Measurements from ENCODE around the gene KLF13. TPM values are rescaled to one million over a fixed set of nuclear protein-coding genes. Genes with fewer than 3 reads are reported as not detected.

The KLF13 gene
- total RNA-seq, 1 donor from 2014 or later, result 65.7 TPM

- intact Hi-C loops (cut with DNase I), result loop anchor here (5.0 kb wide), 1 partner anchor 70 kb away; no protein-coding TSS in a partner anchor
- ATAC-seq (ENCODE audit: poor library complexity) (peak; percentile 6), DNase-seq (peak; percentile 52)
Measured at GRCh38 chr15:31367021-31367729, 40.5 kb downstream of the KLF13 start.

GRCh38 chr15:31367730-31368344 lies 41.2 kb downstream of the KLF13 start:
- intact Hi-C loops (cut with DNase I), result loop anchor here (5.0 kb wide), 1 partner anchor 69 kb away; no protein-coding TSS in a partner anchor
- DNase-seq, result peak; percentile 58

GRCh38 chr15:31369727-31370126 lies 43.1 kb downstream of the KLF13 start:
- intact Hi-C loops (cut with DNase I), result loop anchor here (5.0 kb wide), 1 partner anchor 68 kb away; no protein-coding TSS in a partner anchor
- DNase-seq (no peak), ATAC-seq (ENCODE audit: poor library complexity) (no peak)

More at GRCh38 chr15:31367730-31368344, 41.2 kb downstream of the KLF13 start:
- ATAC-seq (ENCODE audit: poor library complexity), result no peak

- DNase-seq, result no peak
- intact Hi-C loops (cut with DNase I), result no loop called here
- no peak for ATAC-seq (ENCODE audit: poor library complexity)
Measured at GRCh38 chr15:31371520-31372240, 45.0 kb downstream of the KLF13 start.

- peak; percentile 91 for DNase-seq
- ATAC-seq (ENCODE audit: poor library complexity), result peak; percentile 77
- intact Hi-C loops (cut with DNase I), result no loop called here
Measured at GRCh38 chr15:31372635-31373091, 46.0 kb downstream of the KLF13 start.

DNA sequence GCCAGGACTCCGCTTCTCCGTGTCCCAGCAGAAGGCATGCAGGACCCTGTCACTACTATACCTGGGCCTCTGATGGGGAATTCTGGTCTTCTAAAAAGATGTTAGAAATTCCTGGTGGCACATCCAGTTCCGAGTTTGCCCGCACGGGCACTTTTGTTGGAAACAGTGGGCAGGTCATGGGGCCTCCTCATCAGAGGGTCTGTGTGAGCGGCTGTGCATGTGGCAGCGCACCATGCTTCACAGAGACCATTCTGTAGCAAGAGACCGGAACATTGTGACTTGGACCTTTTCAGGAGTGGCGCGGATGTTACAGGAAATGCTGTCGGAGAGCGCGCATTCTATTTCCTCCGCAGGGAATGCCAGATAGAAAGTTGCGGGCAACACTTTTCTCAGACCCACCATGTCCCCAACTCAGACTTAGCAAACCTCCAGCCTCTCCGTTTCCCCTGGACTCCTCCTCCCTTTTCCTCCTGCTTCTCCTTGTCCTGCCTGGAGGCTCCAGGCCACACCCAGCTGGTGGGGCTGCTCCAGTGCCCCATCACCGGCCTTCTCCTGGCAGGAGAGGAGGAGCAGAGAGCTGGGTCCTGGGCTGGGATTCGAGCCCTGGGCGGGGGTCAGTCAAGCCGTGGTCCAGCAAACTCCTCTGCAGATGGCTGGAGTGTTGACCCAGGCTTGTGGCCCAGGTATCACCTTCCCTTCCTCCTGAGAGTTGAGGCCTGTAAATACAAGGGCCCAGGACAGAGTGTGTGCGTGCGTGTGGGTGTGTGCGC lies 46.6 kb downstream of the KLF13 start:
- ATAC-seq (ENCODE audit: poor library complexity) (no peak), DNase-seq (no peak)
- intact Hi-C loops (cut with DNase I), result no loop called here

- ATAC-seq (ENCODE audit: poor library complexity) (no peak), DNase-seq (no peak)
- intact Hi-C loops (cut with DNase I), result no loop called here
Measured at GRCh38 chr15:31373970-31374369, 47.3 kb downstream of the KLF13 start.

GRCh38 chr15:31374489-31374888 lies 47.9 kb downstream of the KLF13 start:
- DNase-seq, result no peak
- intact Hi-C loops (cut with DNase I), result no loop called here
- ATAC-seq (ENCODE audit: poor library complexity), result no peak

GRCh38 chr15:31374986-31375385 lies 48.4 kb downstream of the KLF13 start:
- ATAC-seq (ENCODE audit: poor library complexity), result no peak
- intact Hi-C loops (cut with DNase I), result no loop called here

DNA sequence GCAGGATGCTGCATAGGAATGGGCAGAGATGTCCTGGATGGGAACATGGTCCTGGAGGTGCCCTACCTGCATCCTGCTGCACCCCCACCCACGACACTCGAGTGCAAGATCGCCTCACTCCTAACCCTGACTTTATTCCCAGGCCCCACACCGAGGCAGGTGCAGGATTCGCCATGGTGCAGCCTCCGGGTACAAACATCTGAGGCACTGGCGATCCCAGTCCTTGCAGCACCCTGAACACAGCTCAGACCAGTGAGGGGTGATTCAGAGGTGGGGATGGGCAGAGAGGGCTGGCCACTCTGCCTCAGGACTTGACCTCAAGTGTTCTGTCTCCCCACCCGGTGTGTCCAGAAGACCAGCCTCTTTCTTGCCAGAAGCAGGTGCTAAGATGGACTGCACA lies 49.1 kb downstream of the KLF13 start:
- ATAC-seq (ENCODE audit: poor library complexity) (no peak), DNase-seq (no peak)
- intact Hi-C loops (cut with DNase I), result no loop called here

More at GRCh38 chr15:31374986-31375385, 48.4 kb downstream of the KLF13 start:
- no peak for DNase-seq

- DNase-seq, result no peak
- intact Hi-C loops (cut with DNase I), result no loop called here
- no peak for ATAC-seq (ENCODE audit: poor library complexity)
Measured at GRCh38 chr15:31376511-31376910, 49.9 kb downstream of the KLF13 start.

DNA sequence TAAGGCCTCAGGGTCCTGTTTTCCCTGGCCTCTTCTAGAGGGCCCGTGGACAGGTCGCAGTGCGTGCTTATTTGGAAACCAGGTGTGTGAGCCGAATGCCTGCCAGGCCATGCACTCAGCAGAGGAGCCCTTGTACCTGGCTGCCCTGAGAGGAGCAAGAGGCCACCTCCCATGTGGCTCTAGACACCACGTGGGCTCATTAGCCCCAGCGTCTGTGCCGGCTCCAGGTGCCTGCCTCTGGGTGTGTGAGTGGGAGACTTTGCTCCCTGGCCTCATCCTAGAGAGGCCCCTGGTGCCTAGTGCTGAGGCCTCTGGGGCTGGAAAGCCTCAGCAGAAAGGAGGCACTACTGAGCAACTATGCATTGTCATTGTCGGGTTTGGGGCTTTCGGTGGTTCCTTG lies 50.4 kb downstream of the KLF13 start:
- no peak for ATAC-seq (ENCODE audit: poor library complexity)

DNA sequence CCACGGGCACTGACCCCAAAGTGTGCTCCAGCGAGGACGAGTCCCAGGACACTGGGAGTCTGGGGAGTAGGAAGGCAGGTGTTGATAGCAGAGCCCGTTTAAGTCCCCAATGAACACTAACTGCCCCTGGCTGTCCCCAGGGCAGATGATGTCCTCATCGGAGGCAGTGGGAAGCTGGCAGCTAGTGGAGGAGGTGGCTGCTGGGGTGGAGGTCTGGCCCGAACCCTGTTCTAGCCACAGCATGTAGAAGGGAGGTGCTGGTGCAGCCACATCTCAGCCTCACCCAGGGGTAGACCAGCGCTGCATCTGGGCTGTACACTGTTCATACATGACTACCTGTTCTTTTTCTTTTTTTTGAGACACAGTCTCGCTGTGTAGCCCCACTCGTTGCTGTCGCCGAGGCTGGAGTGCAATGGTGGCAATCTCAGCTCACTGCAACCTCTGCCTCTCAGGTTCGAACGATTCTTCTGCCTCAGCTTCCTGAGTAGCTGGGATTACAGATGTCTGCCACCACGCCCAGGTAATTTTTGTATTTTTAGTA lies 51.8 kb downstream of the KLF13 start:
- intact Hi-C loops (cut with DNase I), result no loop called here
- ATAC-seq (ENCODE audit: poor library complexity), result no peak
- no peak for DNase-seq

More for the DNA sequence above, 50.4 kb downstream of the KLF13 start:
- intact Hi-C loops (cut with DNase I), result no loop called here
- no peak for DNase-seq

DNA sequence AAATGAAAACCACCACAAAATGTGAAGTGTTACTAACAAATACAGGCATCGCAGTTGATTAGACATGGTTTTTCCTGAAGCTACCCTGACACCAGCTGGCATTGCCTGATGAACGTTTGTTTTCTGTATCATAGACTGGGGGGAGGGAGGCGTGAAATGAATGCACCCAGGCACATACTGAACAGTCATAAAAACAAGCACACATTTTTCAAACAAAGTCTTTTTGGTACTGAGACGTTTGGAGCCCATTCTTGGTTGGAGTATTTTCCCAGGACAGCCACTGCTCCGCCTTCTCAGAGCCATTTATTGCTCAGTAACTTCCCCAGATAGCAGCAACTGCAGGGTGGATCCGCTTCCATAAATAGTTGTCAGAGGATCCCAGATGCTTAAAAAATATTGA lies 52.4 kb downstream of the KLF13 start:
- DNase-seq, result no peak
- no peak for ATAC-seq (ENCODE audit: poor library complexity)
- intact Hi-C loops (cut with DNase I), result no loop called here

GRCh38 chr15:31379577-31379976 lies 52.9 kb downstream of the KLF13 start:
- intact Hi-C loops (cut with DNase I), result no loop called here
- no peak for DNase-seq
- no peak for ATAC-seq (ENCODE audit: poor library complexity)

GRCh38 chr15:31381801-31382712 lies 55.4 kb downstream of the KLF13 start:
- ATAC-seq (ENCODE audit: poor library complexity) (peak; percentile 50), DNase-seq (no peak)
- intact Hi-C loops (cut with DNase I), result no loop called here

DNA sequence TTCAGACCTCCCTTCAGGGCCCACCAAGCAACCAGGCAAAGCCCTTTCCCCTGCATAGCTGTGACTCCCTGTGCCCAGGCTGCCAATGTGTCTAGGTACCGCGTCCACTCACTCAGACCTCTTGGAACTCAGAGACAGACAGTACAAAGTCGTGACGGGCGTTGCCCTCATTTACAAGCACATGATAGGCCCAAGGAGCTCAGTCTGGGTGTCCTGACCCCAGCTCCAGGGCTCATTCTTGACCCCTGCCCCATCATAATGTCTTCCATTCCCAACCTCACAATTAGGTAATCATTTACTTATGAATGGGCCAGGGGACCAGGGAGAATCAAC lies 56.0 kb downstream of the KLF13 start:
- no peak for ATAC-seq (ENCODE audit: poor library complexity)
- intact Hi-C loops (cut with DNase I), result no loop called here
- no peak for DNase-seq

- intact Hi-C loops (cut with DNase I), result no loop called here
- DNase-seq, result no peak
- ATAC-seq (ENCODE audit: poor library complexity), result no peak
Measured at GRCh38 chr15:31383139-31383538, 56.5 kb downstream of the KLF13 start.
